ENCODE measurements around the gene LRRC3. TPM values are rescaled to one million over a fixed set of nuclear protein-coding genes. Genes with fewer than 3 reads are reported as not detected.

The LRRC3 gene
- total RNA-seq, 1 donor from 2014 or later: 2.2 TPM

GRCh38 chr21:44437696-44438431 lies 17.4 kb upstream of the LRRC3 start:
- Mint-ChIP-seq H3K27ac (no peak overlapping the region), H3K27me3 (ENCODE audit: low read depth) (no peaks in the 10 kb centered on the region), H3K9me3 (no peaks in the 10 kb centered on the region), H3K4me1 (ENCODE audit: low read depth) (no peaks in the 10 kb centered on the region), H3K4me3 (ENCODE audit: low read depth) (no peak overlapping the region), H3K36me3 (ENCODE audit: low read depth) (no peaks in the 10 kb centered on the region)
- intact Hi-C loops (cut with micrococcal nuclease): no loop called here
- no peak for DNase-seq (ENCODE audit: low spot score)

GRCh38 chr21:44438531-44439210 lies 16.6 kb upstream of the LRRC3 start:
- no peaks in the 10 kb centered on the region for H3K9me3 Mint-ChIP-seq
- no peaks in the 10 kb centered on the region for H3K36me3 Mint-ChIP-seq (ENCODE audit: low read depth)
- no peak for DNase-seq (ENCODE audit: low spot score)

GRCh38 chr21:44439211-44439600 lies 16.1 kb upstream of the LRRC3 start:
- Mint-ChIP-seq H3K4me1 (ENCODE audit: low read depth) (no peaks in the 10 kb centered on the region), H3K36me3 (ENCODE audit: low read depth) (no peaks in the 10 kb centered on the region), H3K9me3 (no peaks in the 10 kb centered on the region), H3K4me3 (ENCODE audit: low read depth) (no peak overlapping the region), H3K27ac (no peak overlapping the region), H3K27me3 (ENCODE audit: low read depth) (no peaks in the 10 kb centered on the region)
- DNase-seq (ENCODE audit: low spot score): no peak
- intact Hi-C loops (cut with micrococcal nuclease): no loop called here

More at GRCh38 chr21:44438531-44439210, 16.6 kb upstream of the LRRC3 start:
- no peaks in the 10 kb centered on the region for H3K27me3 Mint-ChIP-seq (ENCODE audit: low read depth)
- H3K27ac Mint-ChIP-seq: no peak overlapping the region
- no peak overlapping the region for H3K4me3 Mint-ChIP-seq (ENCODE audit: low read depth)
- intact Hi-C loops (cut with micrococcal nuclease): no loop called here
- H3K4me1 Mint-ChIP-seq (ENCODE audit: low read depth): no peaks in the 10 kb centered on the region

GRCh38 chr21:44440241-44441040 lies 14.9 kb upstream of the LRRC3 start:
- Mint-ChIP-seq H3K9me3 (no peaks in the 10 kb centered on the region), H3K27me3 (ENCODE audit: low read depth) (no peaks in the 10 kb centered on the region), H3K4me1 (ENCODE audit: low read depth) (no peaks in the 10 kb centered on the region), H3K36me3 (ENCODE audit: low read depth) (no peaks in the 10 kb centered on the region), H3K4me3 (ENCODE audit: low read depth) (no peak overlapping the region), H3K27ac (no peak overlapping the region)
- intact Hi-C loops (cut with micrococcal nuclease): no loop called here
- no peak for DNase-seq (ENCODE audit: low spot score)

GRCh38 chr21:44441041-44441400 lies 14.3 kb upstream of the LRRC3 start:
- no peak overlapping the region for H3K4me3 Mint-ChIP-seq (ENCODE audit: low read depth)
- no peaks in the 10 kb centered on the region for H3K9me3 Mint-ChIP-seq
- intact Hi-C loops (cut with micrococcal nuclease): no loop called here
- no peaks in the 10 kb centered on the region for H3K36me3 Mint-ChIP-seq (ENCODE audit: low read depth)
- DNase-seq (ENCODE audit: low spot score): no peak
- no peaks in the 10 kb centered on the region for H3K4me1 Mint-ChIP-seq (ENCODE audit: low read depth)
- no peaks in the 10 kb centered on the region for H3K27me3 Mint-ChIP-seq (ENCODE audit: low read depth)
- H3K27ac Mint-ChIP-seq: no peak overlapping the region

DNA sequence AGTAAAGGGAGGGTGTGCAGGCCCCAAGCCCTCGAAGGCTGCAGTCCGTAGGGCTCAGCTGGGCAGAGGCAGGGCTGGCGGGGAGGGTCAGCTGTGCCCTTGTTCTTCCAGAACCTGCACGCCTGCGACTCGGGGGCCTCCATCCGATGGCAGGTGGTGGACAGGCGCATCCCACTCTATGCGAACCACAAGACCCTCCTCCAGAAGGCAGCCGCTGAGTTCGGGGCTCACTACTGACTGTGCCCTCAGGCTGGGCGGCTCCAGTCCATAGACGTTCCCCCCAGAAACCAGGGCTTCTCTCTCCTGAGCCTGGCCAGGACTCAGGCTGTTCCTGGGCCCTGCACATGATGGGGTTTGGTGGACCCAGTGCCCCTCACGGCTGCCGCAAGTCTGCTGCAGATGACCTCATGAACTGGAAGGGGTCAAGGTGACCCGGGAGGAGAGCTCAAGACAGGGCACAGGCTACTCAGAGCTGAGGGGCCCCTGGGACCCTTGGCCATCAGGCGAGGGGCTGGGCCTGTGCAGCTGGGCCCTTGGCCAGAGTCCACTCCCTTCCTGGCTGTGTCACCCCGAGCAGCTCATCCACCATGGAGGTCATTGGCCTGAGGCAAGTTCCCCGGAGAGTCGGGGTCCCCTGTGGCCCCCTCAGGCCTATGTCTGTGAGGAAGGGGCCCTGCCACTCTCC lies 13.6 kb upstream of the LRRC3 start:
- Mint-ChIP-seq H3K9me3 (no peaks in the 10 kb centered on the region), H3K4me3 (ENCODE audit: low read depth) (no peak overlapping the region), H3K27me3 (ENCODE audit: low read depth) (no peaks in the 10 kb centered on the region), H3K4me1 (ENCODE audit: low read depth) (no peaks in the 10 kb centered on the region), H3K36me3 (ENCODE audit: low read depth) (no peaks in the 10 kb centered on the region), H3K27ac (no peak overlapping the region)
- intact Hi-C loops (cut with micrococcal nuclease): no loop called here
- no peak for DNase-seq (ENCODE audit: low spot score)

DNA sequence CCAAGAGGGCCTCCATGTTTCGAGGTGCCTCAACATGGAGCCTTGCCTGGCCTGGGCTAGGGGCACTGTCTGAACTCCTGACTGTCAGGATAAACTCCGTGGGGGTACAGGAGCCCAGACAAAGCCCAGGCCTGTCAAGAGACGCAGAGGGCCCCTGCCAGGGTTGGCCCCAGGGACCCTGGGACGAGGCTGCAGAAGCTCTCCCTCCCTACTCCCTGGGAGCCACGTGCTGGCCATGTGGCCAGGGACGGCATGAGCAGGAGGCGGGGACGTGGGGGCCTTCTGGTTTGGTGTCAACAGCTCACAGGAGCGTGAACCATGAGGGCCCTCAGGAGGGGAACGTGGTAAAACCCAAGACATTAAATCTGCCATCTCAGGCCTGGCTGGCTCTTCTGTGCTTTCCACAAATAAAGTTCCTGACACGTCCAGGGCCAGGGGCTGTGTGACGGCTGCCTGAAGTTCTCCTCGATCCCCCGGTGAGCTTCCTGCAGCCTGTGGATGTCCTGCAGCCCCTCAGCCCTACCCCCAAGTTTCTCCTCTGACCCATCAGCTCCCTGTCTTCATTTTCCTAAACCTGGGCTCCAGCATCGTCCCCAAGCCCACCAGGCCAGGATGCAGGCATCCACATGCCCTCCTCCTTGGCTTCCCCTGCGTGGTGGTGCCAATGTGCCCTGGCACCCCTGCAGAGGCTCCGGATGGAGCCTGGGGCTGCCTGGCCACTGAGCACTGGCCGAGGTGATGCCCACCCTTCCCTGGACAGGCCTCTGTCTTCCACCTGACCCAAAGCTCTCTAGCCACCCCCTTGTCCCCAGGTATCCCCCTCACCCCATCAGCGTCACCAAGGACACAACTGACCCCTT lies 12.8 kb upstream of the LRRC3 start:
- DNase-seq (ENCODE audit: low spot score): no peak
- no peaks in the 10 kb centered on the region for H3K4me1 Mint-ChIP-seq (ENCODE audit: low read depth)
- no peak overlapping the region for H3K27ac Mint-ChIP-seq
- no peaks in the 10 kb centered on the region for H3K9me3 Mint-ChIP-seq
- peaks cover 4% of the 10 kb centered on the region for H3K27me3 Mint-ChIP-seq (ENCODE audit: low read depth)
- no peak overlapping the region for H3K4me3 Mint-ChIP-seq (ENCODE audit: low read depth)
- intact Hi-C loops (cut with micrococcal nuclease): no loop called here
- no peaks in the 10 kb centered on the region for H3K36me3 Mint-ChIP-seq (ENCODE audit: low read depth)

GRCh38 chr21:44443291-44443890 lies 11.9 kb upstream of the LRRC3 start:
- no peak for DNase-seq (ENCODE audit: low spot score)
- H3K27me3 Mint-ChIP-seq (ENCODE audit: low read depth): peaks cover 4% of the 10 kb centered on the region
- H3K36me3 Mint-ChIP-seq (ENCODE audit: low read depth): no peaks in the 10 kb centered on the region
- H3K4me1 Mint-ChIP-seq (ENCODE audit: low read depth): no peaks in the 10 kb centered on the region
- H3K9me3 Mint-ChIP-seq: no peaks in the 10 kb centered on the region
- no peak overlapping the region for H3K4me3 Mint-ChIP-seq (ENCODE audit: low read depth)
- intact Hi-C loops (cut with micrococcal nuclease): no loop called here
- no peak overlapping the region for H3K27ac Mint-ChIP-seq

DNA sequence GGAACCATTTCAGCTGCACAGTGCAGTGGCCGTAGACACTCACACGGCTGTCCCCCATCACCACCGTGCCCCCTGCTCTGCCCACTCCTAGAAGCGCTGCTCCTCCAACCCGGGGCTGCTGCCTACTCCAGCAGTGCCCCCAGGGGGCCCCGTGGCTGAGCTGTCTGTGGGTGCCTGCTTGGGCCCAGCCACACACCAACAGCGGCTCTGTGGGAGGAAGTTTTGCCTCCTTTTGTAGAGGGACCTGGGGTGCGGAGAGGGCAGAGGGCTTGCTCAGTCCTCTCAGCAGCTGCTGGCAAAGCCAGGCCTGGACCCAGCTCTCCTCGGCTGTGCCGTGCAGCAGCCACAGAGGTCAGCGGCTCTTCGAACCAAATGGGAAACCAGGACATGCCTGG lies 11.4 kb upstream of the LRRC3 start:
- Mint-ChIP-seq H3K4me1 (ENCODE audit: low read depth) (no peaks in the 10 kb centered on the region), H3K27ac (no peak overlapping the region), H3K27me3 (ENCODE audit: low read depth) (peaks cover 6% of the 10 kb centered on the region), H3K9me3 (no peaks in the 10 kb centered on the region), H3K36me3 (ENCODE audit: low read depth) (no peaks in the 10 kb centered on the region), H3K4me3 (ENCODE audit: low read depth) (no peak overlapping the region)
- DNase-seq (ENCODE audit: low spot score): no peak
- intact Hi-C loops (cut with micrococcal nuclease): no loop called here

DNA sequence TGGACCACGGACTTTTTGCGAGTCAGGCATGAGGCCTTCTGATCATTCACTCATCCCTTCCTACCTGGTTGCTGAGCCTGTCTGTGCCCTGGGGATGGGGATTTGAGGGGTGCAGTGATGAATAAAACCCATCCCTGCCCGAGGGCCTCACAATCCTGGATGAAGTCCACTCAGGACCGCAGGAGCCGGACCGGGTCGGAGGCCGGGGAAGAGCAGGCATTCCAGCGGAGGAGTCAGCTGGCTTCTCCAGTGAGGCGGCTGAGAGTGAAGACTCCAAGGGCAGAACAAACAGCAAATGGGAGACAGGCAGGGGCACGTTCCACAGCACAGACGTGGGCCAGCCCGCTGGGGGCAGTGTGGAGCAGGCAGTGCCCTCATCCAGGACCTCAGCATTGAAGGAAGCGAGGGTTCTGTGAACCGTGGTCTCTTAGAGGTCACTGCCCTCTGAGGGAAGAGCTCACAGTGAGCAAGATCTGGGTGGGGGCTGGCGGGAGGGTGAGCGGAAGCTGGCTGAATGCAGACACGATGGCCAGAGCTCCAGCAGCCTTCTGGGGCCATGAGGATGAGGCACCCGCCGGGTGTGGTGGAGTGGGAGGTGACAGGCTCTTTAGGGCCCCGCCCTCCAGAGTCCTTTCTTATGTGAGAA lies 10.9 kb upstream of the LRRC3 start:
- no peak for DNase-seq (ENCODE audit: low spot score)
- Mint-ChIP-seq H3K4me3 (ENCODE audit: low read depth) (no peak overlapping the region), H3K4me1 (ENCODE audit: low read depth) (no peaks in the 10 kb centered on the region), H3K27ac (no peak overlapping the region), H3K9me3 (no peaks in the 10 kb centered on the region), H3K36me3 (ENCODE audit: low read depth) (no peaks in the 10 kb centered on the region), H3K27me3 (ENCODE audit: low read depth) (peaks cover 9% of the 10 kb centered on the region)
- intact Hi-C loops (cut with micrococcal nuclease): no loop called here

DNA sequence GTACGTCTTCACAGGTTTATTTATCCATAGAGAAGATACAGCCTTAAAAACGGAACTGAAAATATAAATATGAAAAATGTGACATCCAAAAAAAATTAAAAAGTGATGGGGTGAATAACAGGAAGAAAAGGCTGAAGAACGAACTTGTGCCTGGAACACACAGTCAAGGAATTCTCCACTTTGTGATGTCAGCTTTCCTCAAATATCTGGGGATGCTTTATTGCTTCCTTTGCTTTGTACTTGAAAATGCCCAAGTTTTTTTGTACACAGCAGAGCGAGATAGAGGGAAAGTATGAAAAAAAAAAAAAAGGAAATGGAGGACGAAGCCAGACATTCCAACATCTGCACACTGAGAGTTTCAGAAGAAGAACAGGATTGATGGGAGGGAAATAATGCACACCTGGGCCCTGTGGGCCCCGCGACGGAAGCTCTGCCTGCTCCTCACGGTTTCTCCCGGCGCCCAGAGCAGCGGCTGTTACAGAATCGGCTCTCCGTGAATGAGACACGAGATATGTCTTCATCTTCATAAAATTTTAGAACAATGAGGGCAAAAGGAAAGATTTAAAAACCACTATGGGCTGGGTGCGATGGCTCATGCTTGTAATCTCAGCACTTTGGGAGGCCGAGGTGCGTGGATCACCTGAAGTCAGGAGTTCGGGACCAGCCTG lies 10.0 kb upstream of the LRRC3 start:
- Mint-ChIP-seq H3K27ac (no peak overlapping the region), H3K4me1 (ENCODE audit: low read depth) (no peaks in the 10 kb centered on the region), H3K9me3 (no peaks in the 10 kb centered on the region)

More for the DNA sequence above, 10.0 kb upstream of the LRRC3 start:
- Mint-ChIP-seq H3K4me3 (ENCODE audit: low read depth) (no peak overlapping the region), H3K27me3 (ENCODE audit: low read depth) (peaks cover 9% of the 10 kb centered on the region), H3K36me3 (ENCODE audit: low read depth) (no peaks in the 10 kb centered on the region)
- intact Hi-C loops (cut with micrococcal nuclease): no loop called here
- DNase-seq (ENCODE audit: low spot score): no peak

All from activated T-helper 2 cell treated with anti-CD3 and anti-CD28 coated beads, Interferon-gamma antibody, Interleukin-2, Interleukin-4, amounts not matched to agents 10 μg/mL and 5 μg/mL and 100 μg/mL, durations not matched to agents 14 hours and 24 hours and 36 hours (primary cell).